K562 (cell line): ENCODE measurements around the gene GCNT2. TPM values are rescaled to one million over a fixed set of nuclear protein-coding genes. Genes with fewer than 3 reads are reported as not detected.
A peak's percentile ranks its signal among the peaks of the same experiment; 100 is the strongest.

ENCODE experiments used
- ASH1L ChIP-seq: fragments of 450-650 bp; IDR thresholded peaks from 2 replicates; pipeline ENCODE4 v1.6.1; 2018; ENCODE audit warnings: borderline replicate concordance, mild to moderate bottlenecking, low read depth; ENCODE audit not compliant: partially characterized antibody
- CREB3 ChIP-seq: fragments of 450-650 bp; conservative IDR thresholded peaks from 2 replicates; pipeline ENCODE4 v1.6.1; 2016; ENCODE audit warnings: missing genetic modification characterization, low read depth, mild to moderate bottlenecking, missing compliant biosample characterization, moderate library complexity
- ERF ChIP-seq: fragments of 450-650 bp; formaldehyde crosslinking; IDR thresholded peaks from 2 replicates; pipeline ENCODE4 v1.4.0; 2020; ENCODE audit warnings: mild to moderate bottlenecking, mixed read lengths
- ESRRB ChIP-seq: fragments of 250-450 bp; sonication (Bioruptor Pico); IDR thresholded peaks from 2 replicates; pipeline ENCODE4 v1.5.0; 2020; ENCODE audit warnings: mild to moderate bottlenecking, moderate library complexity, borderline replicate concordance
- HDAC3 ChIP-seq: fragments of 450-650 bp; IDR thresholded peaks from 2 replicates; pipeline ENCODE4 v1.6.1; 2018; ENCODE audit warnings: borderline replicate concordance, mild to moderate bottlenecking, moderate library complexity; ENCODE audit not compliant: partially characterized antibody
- LCOR ChIP-seq: sonication (generic); formaldehyde crosslinking; IDR thresholded peaks from 2 replicates; pipeline ENCODE4 v1.8.0; 2022; ENCODE audit warnings: mild to moderate bottlenecking, missing genetic modification reagents
- MTA1 ChIP-seq: fragments of 450-650 bp; IDR thresholded peaks from 2 replicates; pipeline ENCODE4 v1.6.1; 2017; ENCODE audit warnings: borderline replicate concordance
- MTA2 ChIP-seq: fragments of 450-650 bp; IDR thresholded peaks from 2 replicates; pipeline ENCODE4 v1.6.1; 2016; ENCODE audit warnings: low read depth
- NCOA4 ChIP-seq: fragments of 450-650 bp; IDR thresholded peaks from 2 replicates; pipeline ENCODE4 v1.6.1; 2018; ENCODE audit warnings: mild to moderate bottlenecking; ENCODE audit not compliant: partially characterized antibody
- NFIC ChIP-seq: fragments of 450-650 bp; IDR thresholded peaks from 2 replicates; pipeline ENCODE4 v1.6.1; 2017; ENCODE audit warnings: mild to moderate bottlenecking, inconsistent platforms
- RBM34 ChIP-seq: fragments of 200-400 bp; formaldehyde crosslinking; IDR thresholded peaks from 2 replicates; pipeline ENCODE4 v1.6.1; 2018; ENCODE audit warnings: low read length, borderline replicate concordance; ENCODE audit not compliant: insufficient read depth
- RFX7 ChIP-seq: fragments of 250-450 bp; sonication (Bioruptor Pico); IDR thresholded peaks from 2 replicates; pipeline ENCODE4 v1.5.1; 2021; ENCODE audit warnings: mild to moderate bottlenecking
- TCF7 ChIP-seq: sonication (generic); IDR thresholded peaks from 2 replicates; pipeline ENCODE4 v1.6.1; 2016; ENCODE audit warnings: antibody characterized with exemption, borderline replicate concordance
- TEAD1 ChIP-seq, 2 experiments: fragments of 450-650 bp in 1 of 2; sonication (generic) in 1 of 2; formaldehyde crosslinking; IDR thresholded peaks; 2 replicates each; pipeline versions ENCODE4 v1.4.0 to v1.8.0; 2020 to 2022; ENCODE audit warnings: mild to moderate bottlenecking in 2 of 2, missing genetic modification reagents in 1 of 2
- ZBTB34 ChIP-seq: fragments of 250-450 bp; sonication (Bioruptor Pico); IDR thresholded peaks from 2 replicates; pipeline ENCODE4 v1.8.0; 2021; ENCODE audit warnings: mild to moderate bottlenecking, moderate library complexity
- ZEB2 ChIP-seq: fragments of 450-650 bp; IDR thresholded peaks from 2 replicates; pipeline ENCODE4 v1.6.1; 2016
- ZNF3 ChIP-seq: fragments of 250-450 bp; sonication (Bioruptor Pico); IDR thresholded peaks from 2 replicates; pipeline ENCODE4 v1.5.0; 2021; ENCODE audit warnings: mild to moderate bottlenecking, moderate library complexity
- ZNF324 ChIP-seq: fragments of 250-450 bp; sonication (Bioruptor Pico); IDR thresholded peaks from 2 replicates; pipeline ENCODE4 v1.4.0; 2020; ENCODE audit warnings: mild to moderate bottlenecking
- ZNF395 ChIP-seq: fragments of 200-800 bp; sonication (Bioruptor generic); IDR thresholded peaks from 2 replicates; pipeline ENCODE4 v1.6.1; 2017; ENCODE audit warnings: missing genetic modification characterization, missing compliant biosample characterization
- ZNF507 ChIP-seq: conservative IDR thresholded peaks from 2 replicates; pipeline ENCODE4 v1.6.1; 2017; ENCODE audit warnings: missing genetic modification characterization, missing compliant biosample characterization
- ZNF830 ChIP-seq: fragments of 250-450 bp; sonication (Bioruptor Pico); IDR thresholded peaks from 2 replicates; pipeline ENCODE4 v1.5.0; 2021; ENCODE audit warnings: mild to moderate bottlenecking
- polyA plus RNA-seq, 8 experiments: library from polyadenylated mRNA; depleted of rRNA in 4 of 8; stranded (reverse) in 5 of 8; unstranded in 3 of 8; fragments of >200 nt; fragmentation: Nextera tagmentation in 2 of 8; fragmentation: Illumina TruSeq in 1 of 8; extraction: Ambion mirVana in 2 of 8; extraction: Trizol in 1 of 8; gene quantifications; 2 replicates each; pipeline versions ENCODE4 v1.2.1 to v1.2.3, GENCODE V29; 2011 to 2014; ENCODE audit warnings: inconsistent platforms in 1 of 8, missing spikeins in 1 of 8
- total RNA-seq, 7 experiments: library from RNA; depleted of rRNA in 6 of 7; stranded (reverse); fragments of >200 nt in 6 of 7; fragmentation: Illumina TruSeq in 2 of 7; extraction: Trizol in 2 of 7; gene quantifications; 2 replicates each; pipeline versions ENCODE4 v1.2.1 to v1.2.3, GENCODE V29; 2011 to 2021; ENCODE audit warnings: low replicate concordance in 1 of 7
- TF ChIP-seq, protein P1 (sequence below): sonication (generic); formaldehyde crosslinking; IDR thresholded peaks from 2 replicates; pipeline ENCODE4 v1.9.0; 2022; ENCODE audit warnings: mild to moderate bottlenecking, missing genetic modification reagents
- TF ChIP-seq, protein P2 (sequence below): fragments of 250-450 bp; sonication (Bioruptor Pico); IDR thresholded peaks from 2 replicates; pipeline ENCODE4 v1.5.0; 2020; ENCODE audit warnings: mild to moderate bottlenecking

GCNT2 gene
- total and polyA plus RNA-seq, 9 of the 15 experiments (the other 6 are each of a cell fraction or from before 2014, with no cell fraction given) = 0.78 to 2.6 (median 1.6) TPM

GRCh38 chr6:10518557-10519407, 2.4 kb upstream of the GCNT2 start (continued):
- no peak; the same call in 1 of the 2 replicates for TF ChIP-seq ZEB2
- no peak for TF ChIP-seq LCOR
- no peak for TF ChIP-seq ZNF324
- peak; percentile 15; the same call in 1 of the 2 replicates for TF ChIP-seq ZNF395 (CRISPR knock-in tag)
- no peak for TF ChIP-seq ESRRB (CRISPR knock-in tag)
- TF ChIP-seq HDAC3 = peak; percentile 85
- TF ChIP-seq ERF (CRISPR knock-in tag) = no peak
- no peak for TF ChIP-seq RFX7 (CRISPR knock-in tag)
- TF ChIP-seq, protein P1, sequence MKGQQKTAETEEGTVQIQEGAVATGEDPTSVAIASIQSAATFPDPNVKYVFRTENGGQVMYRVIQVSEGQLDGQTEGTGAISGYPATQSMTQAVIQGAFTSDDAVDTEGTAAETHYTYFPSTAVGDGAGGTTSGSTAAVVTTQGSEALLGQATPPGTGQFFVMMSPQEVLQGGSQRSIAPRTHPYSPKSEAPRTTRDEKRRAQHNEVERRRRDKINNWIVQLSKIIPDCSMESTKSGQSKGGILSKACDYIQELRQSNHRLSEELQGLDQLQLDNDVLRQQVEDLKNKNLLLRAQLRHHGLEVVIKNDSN (CRISPR knock-in tag) = no peak
- TF ChIP-seq ZNF507 (tag) = no peak
- TF ChIP-seq, protein P2, sequence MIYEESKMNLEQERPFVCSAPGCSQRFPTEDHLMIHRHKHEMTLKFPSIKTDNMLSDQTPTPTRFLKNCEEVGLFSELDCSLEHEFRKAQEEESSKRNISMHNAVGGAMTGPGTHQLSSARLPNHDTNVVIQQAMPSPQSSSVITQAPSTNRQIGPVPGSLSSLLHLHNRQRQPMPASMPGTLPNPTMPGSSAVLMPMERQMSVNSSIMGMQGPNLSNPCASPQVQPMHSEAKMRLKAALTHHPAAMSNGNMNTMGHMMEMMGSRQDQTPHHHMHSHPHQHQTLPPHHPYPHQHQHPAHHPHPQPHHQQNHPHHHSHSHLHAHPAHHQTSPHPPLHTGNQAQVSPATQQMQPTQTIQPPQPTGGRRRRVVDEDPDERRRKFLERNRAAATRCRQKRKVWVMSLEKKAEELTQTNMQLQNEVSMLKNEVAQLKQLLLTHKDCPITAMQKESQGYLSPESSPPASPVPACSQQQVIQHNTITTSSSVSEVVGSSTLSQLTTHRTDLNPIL (CRISPR knock-in tag) = 0 out of 2 replicates have a peak, but pooled peaks have one; percentile 22
- TF ChIP-seq TEAD1 (CRISPR knock-in tag; IDR thresholded peaks at IDR 0.05) = peak in 1 of 2 experiments; percentile 87; a peak in 2 of 4 replicates
- no peak for TF ChIP-seq NCOA4
- TF ChIP-seq ZNF830 = no peak
- TF ChIP-seq NFIC = peak; percentile 63
- TF ChIP-seq ZNF3 (CRISPR knock-in tag) = no peak
- TF ChIP-seq MTA1 = peak; percentile 72
- TF ChIP-seq ZBTB34 = no peak
- TF ChIP-seq MTA2 = peak; percentile 76
- no peak for TF ChIP-seq TCF7
- TF ChIP-seq ASH1L = no peak
- no peak for TF ChIP-seq RBM34
- 0 out of 2 replicates have a peak, but pooled peaks have one; percentile 32 for TF ChIP-seq CREB3 (tag)
